Measurements from ENCODE around the gene NFKB2.

NFKB2 gene

GRCh38 chr10:102423372-102423968, 28.0 kb downstream of the NFKB2 start:
- DNase-seq = no peak

GRCh38 chr10:102424145-102424544, 28.6 kb downstream of the NFKB2 start:
- DNase-seq = no peak

DNA sequence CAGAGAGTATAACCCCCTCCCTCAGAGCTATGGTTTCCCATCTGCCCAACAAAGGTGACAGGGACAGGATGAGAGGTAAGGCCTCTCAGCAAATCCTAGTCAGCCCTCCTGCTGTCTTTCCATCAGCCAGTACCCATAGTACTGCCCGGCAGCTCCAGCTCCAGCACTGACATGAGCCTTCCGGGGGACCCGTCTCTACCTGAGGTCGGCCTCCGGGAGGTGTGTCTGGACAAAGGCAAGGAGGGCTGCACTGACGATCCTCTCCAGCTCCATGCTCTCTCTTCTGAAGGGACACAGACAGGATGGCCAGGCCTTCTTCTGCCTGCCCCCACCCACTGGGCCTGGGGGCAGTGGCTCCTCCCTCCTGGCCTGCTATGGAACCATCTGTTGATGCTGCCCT, 29.4 kb downstream of the NFKB2 start:
- DNase-seq = no peak

- no peak for DNase-seq
These were observed 29.9 kb downstream of the NFKB2 start for GRCh38 chr10:102425444-102425843.

GRCh38 chr10:102426803-102427287, 31.3 kb downstream of the NFKB2 start:
- DNase-seq = no peak

DNA sequence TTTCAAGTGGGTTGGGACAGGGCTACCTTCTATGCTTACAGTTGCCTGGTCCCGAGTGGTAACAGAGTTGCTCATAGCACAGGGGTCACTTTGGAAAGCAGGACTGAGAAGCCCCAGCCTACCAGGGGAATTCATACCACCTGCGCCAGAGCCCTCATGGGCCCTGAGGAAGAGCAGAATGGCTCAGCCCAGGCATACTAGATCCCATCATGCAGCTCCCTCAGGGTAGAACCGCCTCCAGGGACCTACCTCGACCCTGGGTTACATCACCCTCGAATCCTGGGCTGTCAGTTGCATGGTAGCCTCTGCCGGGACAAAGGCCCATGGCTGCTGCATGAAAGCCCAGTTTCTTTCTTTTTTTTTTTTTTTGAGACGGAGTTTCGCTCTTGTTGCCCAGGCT, 34.0 kb downstream of the NFKB2 start:
- no peak for DNase-seq

- DNase-seq = no peak
These were observed 36.1 kb downstream of the NFKB2 start for GRCh38 chr10:102431452-102432124.

DNA sequence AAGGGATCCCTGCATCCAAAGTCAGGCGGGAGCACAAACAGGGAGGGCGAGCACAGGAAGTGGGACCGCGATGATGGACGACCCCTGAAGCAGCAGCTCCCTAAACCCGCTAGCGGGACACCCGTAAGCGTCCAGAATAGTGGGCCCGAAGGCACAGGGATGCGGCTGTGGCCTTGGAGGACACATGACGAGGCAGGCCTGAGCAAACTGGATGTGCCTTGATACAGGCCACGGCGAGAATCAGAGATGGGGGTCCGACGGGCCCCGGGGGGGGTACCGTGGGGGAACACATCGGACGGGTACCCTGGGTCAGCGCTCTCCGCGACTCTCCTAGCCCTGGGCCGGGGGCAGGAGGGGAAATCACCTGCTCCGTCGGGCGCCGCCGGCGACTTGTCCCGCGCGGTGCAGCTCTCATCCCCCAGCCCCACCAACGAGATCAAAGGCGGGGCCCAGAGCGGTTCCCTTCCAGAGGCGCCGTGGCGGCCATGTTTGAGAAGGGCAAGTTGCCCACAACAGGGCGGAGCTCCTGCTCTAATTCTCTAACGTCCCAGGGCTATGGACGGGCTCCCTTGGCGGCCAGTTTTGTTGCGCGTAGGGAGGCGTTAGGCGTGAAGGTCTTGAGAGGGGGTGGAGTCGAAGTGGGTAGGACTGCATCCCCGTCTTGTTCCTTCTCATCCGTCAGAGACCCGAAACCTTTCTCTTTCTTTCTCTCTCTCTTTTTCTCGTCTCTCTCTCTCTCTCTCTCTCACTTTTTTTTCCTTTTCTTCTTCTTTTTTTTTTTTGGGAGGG, 36.9 kb downstream of the NFKB2 start, which contains the start of gene CUEDC2:
Gene CUEDC2 (minus strand): TSS at position 413 of the 789 bp plus-strand sequence. CDS start 7,386 bp downstream, outside the sequence.
- DNase-seq = peak; percentile 84 to 98 (median 90)

- peak in 1 of 6 experiments; percentile 2 for DNase-seq
These were observed 38.1 kb downstream of the NFKB2 start for GRCh38 chr10:102433619-102434046.

GRCh38 chr10:102434394-102435132, 39.1 kb downstream of the NFKB2 start:
- peak in 1 of 6 experiments; percentile 10 for DNase-seq

GRCh38 chr10:102435133-102435497, 39.6 kb downstream of the NFKB2 start:
- no peak for DNase-seq

- peak in 5 of 6 experiments; percentile 10 to 31 (median 22) for DNase-seq
These were observed 40.2 kb downstream of the NFKB2 start for GRCh38 chr10:102435529-102436233.

- DNase-seq = no peak
These were observed 40.8 kb downstream of the NFKB2 start for GRCh38 chr10:102436312-102436711.

GRCh38 chr10:102437515-102437914, 42.0 kb downstream of the NFKB2 start:
- DNase-seq = no peak

GRCh38 chr10:102438374-102438773, 42.9 kb downstream of the NFKB2 start:
- no peak for DNase-seq

DNA sequence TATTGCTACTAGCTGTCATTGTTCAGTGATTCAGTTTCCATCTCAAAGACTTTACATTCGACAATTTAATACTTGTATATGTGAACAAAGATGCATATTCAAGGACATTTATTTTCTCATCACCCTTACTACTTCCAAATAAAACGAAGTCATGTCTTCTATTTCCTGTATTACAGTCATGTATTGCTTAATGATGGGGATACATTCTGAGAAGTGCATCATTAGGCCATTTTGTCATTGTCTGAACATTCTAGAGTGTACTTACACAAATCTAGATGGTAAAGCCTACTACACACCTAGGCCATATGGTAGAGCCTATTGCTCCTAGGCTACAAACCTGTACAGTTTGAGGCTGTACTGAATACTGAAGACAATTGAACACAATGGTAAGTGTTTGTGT, 49.3 kb downstream of the NFKB2 start:
- DNase-seq = no peak

GRCh38 chr10:102449321-102450123, 54.0 kb downstream of the NFKB2 start:
- DNase-seq = peak; percentile 62 to 87 (median 80)

DNA sequence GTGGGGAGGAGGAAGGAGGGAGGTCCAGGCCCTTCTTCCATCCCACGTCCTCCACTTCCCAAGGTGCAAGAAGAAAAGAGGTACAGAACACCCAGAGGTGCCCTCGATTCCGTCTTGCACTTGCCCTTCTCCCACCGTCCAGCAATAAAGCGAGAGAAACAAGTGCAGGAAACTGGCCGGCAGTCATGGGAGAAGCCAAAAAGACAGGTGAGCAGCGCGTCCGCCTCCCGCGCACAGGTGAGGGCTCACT, 54.5 kb downstream of the NFKB2 start:
- DNase-seq = no peak

DNA sequence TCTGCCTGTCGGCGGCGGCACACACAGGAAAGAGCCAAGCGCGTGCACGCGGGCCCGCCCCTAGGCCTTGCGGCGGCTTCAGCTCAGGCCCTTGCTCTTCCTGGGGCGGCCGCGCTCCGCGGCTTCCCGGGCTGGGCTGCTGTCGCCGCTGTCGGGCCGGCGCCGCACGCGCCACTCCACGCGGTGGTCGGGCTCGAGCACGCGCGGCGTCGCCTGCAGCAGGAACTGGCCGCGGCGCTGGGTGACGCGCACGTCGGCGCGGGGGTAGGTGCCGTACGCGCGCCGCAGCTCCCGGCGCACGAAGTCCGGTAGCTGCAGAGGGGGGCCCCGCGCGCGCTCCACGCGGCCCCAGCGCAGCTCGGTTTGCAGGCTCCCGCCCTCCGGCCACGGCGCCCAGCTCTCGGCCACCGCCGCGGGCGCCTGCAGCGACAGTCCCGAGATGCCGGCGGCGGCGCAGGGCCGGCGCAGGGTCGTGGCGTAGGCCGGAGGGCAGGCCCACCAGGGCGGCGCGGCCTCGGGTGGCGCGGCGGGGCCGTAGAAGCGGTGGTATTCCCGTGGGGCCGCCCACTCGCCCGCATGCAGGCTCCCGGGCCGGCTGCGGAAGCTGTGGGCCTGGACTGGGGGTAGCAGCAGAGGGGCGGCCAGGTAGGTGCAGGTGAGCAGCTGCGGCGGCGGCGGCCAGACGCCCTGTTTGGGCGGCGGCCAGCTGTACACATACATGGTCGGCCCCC, 55.0 kb downstream of the NFKB2 start:
- peak; percentile 77 to 94 (median 88) for DNase-seq

DNA sequence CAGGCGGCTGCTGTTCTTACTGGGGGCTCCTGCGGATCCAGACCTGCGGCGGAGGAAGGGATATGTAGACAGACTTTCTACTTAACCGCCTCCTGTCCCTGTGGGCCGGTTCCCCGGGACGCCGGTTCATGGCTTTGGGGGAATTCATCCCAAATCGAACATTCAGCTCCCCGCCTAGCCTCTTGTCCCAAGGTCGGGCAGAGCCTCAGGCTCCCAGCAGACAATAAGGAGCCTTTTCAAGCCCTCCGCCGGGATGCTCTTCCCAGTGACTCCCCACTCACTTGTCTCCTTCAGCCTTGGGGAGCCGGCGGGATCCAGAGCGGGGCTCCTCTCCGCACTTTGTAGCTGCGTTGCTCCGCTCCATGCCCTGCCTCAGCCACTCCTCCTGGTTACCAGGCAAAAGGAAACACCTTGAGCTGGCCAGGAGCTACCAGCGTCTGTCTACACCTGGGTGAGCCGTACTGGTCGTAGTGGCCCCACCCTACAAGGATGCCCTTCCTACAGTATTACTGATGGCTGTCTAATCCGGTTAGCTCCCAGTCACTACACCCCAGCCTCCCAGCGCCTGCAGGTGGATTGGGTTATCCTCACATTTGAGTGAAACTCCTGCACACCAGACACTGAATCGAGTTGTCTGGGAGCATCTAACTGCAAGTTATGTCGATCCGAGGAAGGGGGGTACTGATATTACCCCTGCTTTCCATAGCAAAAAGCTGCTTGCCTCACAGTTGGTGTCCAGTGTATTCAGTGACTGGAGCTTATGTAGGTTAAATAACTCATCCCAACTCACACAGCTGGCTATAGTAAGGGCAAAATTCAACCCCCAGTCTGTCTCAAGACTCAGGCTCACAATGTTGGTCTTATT, 55.8 kb downstream of the NFKB2 start, which contains the start of gene C10orf95:
Gene C10orf95 (minus strand): TSS at position 439 of the 865 bp plus-strand sequence. CDS start 450 bp downstream, outside the sequence.
- peak in 2 of 6 experiments; percentile 24 to 49 for DNase-seq
